HEK293T (cell line): ENCODE results near the gene GPR152.
A peak's percentile ranks its signal among the peaks of the same experiment; 100 is the strongest.
"Not testable (repeated sequence)": the region's sequence is repeated elsewhere in the genome, so short reads cannot be mapped to it uniquely, and the experiment has no call there.

Source experiments
- CTCF ChIA-PET: fragments of 350-600 bp; formaldehyde crosslinking; extraction: SDS; loops from one replicate; lab custom pipeline; 2021; ENCODE audit warnings: antibody characterized with exemption, inconsistent platforms; lab: Yijun Ruan, JAX
- POLR2A ChIA-PET: fragments of 350-600 bp; formaldehyde crosslinking; extraction: SDS; loops from one replicate; lab custom pipeline; 2020; ENCODE audit warnings: antibody characterized with exemption, inconsistent platforms; lab: Yijun Ruan, JAX
- DNase-seq: peaks from one replicate; pipeline ENCODE4 v3.0.0; 2012; ENCODE audit warnings: mixed read lengths; ENCODE audit errors: extremely low spot score
- ARNT ChIP-seq: fragments of 450-650 bp; IDR thresholded peaks from 2 replicates; pipeline ENCODE4 v1.6.1; 2017; ENCODE audit warnings: mild to moderate bottlenecking
- BHLHE40 ChIP-seq: fragments of 450-650 bp; IDR thresholded peaks from 2 replicates; pipeline ENCODE4 v1.6.1; 2016; ENCODE audit warnings: mild to moderate bottlenecking, moderate library complexity, borderline replicate concordance
- CTBP1 ChIP-seq: fragments of 450-650 bp; IDR thresholded peaks from 2 replicates; pipeline ENCODE4 v1.6.1; 2016; ENCODE audit warnings: borderline replicate concordance
- ELF4 ChIP-seq: fragments of 450-650 bp; IDR thresholded peaks from 2 replicates; pipeline ENCODE4 v1.6.1; 2017; ENCODE audit warnings: antibody characterized with exemption
- FOXA1 ChIP-seq: fragments of 450-650 bp; IDR thresholded peaks from 2 replicates; pipeline ENCODE4 v1.6.1; 2016; ENCODE audit warnings: mild to moderate bottlenecking
- FOXK2 ChIP-seq: fragments of 450-650 bp; IDR thresholded peaks from 2 replicates; pipeline ENCODE4 v1.6.1; 2016; ENCODE audit warnings: mild to moderate bottlenecking
- FOXM1 ChIP-seq: fragments of 450-650 bp; IDR thresholded peaks from 2 replicates; pipeline ENCODE4 v1.6.1; 2017; ENCODE audit warnings: mild to moderate bottlenecking, borderline replicate concordance
- HDGF ChIP-seq: fragments of 450-650 bp; IDR thresholded peaks from 2 replicates; pipeline ENCODE4 v1.6.1; 2017; ENCODE audit warnings: antibody characterized with exemption, borderline replicate concordance
- L3MBTL2 ChIP-seq: fragments of 450-650 bp; conservative IDR thresholded peaks from 2 replicates; pipeline ENCODE4 v1.6.1; 2016; ENCODE audit warnings: mild to moderate bottlenecking
- LEF1 ChIP-seq: fragments of 450-650 bp; IDR thresholded peaks from 2 replicates; pipeline ENCODE4 v1.6.1; 2017; ENCODE audit warnings: mild to moderate bottlenecking, borderline replicate concordance
- NFRKB ChIP-seq: fragments of 450-650 bp; IDR thresholded peaks from 2 replicates; pipeline ENCODE4 v1.6.1; 2016; ENCODE audit warnings: mild to moderate bottlenecking, moderate library complexity
- PKNOX1 ChIP-seq: fragments of 450-650 bp; IDR thresholded peaks from 2 replicates; pipeline ENCODE4 v1.6.1; 2016
- SP1 ChIP-seq: fragments of 450-650 bp; IDR thresholded peaks from 2 replicates; pipeline ENCODE4 v1.6.1; 2017
- SUZ12 ChIP-seq: fragments of 450-650 bp; IDR thresholded peaks from 2 replicates; pipeline ENCODE4 v1.6.1; 2016; ENCODE audit warnings: mild to moderate bottlenecking
- TARDBP ChIP-seq: fragments of 450-650 bp; IDR thresholded peaks from 2 replicates; pipeline ENCODE4 v1.6.1; 2016
- ZNF384 ChIP-seq: fragments of 450-650 bp; IDR thresholded peaks from 2 replicates; pipeline ENCODE4 v1.6.1; 2016

GPR152 gene

GRCh38 chr11:67466367-67466766, 13.8 kb upstream of the GPR152 start:
- no peak for TF ChIP-seq SP1
- TF ChIP-seq FOXA1: no peak
- no peak for TF ChIP-seq FOXM1
- no peak for TF ChIP-seq BHLHE40
- no peak for TF ChIP-seq ARNT
- TF ChIP-seq ELF4: no peak
- TF ChIP-seq HDGF: no peak
- no peak for TF ChIP-seq TARDBP
- no peak for TF ChIP-seq PKNOX1
- TF ChIP-seq NFRKB: no peak
- TF ChIP-seq CTBP1: no peak
- TF ChIP-seq LEF1: no peak
- TF ChIP-seq FOXK2: no peak
- no peak for TF ChIP-seq L3MBTL2
- TF ChIP-seq SUZ12: no peak
- ChIA-PET CTCF (no interaction called here), POLR2A (interaction anchor here (2.1 to 3.2 kb wide), 3 partner anchors 37 to 65 kb away, joined by 7 to 14 read pairs (median 13); partner anchors contain the start of genes PPP1CA and RPS6KB2)
- DNase-seq: no peak

GRCh38 chr11:67465530-67465929, 13.0 kb upstream of the GPR152 start:
- POLR2A ChIA-PET: interaction anchor here (0.9 to 2.3 kb wide), 7 partner anchors 13 to 64 kb away, joined by 3 to 13 read pairs (median 6); partner anchors contain the start of genes AIP, GPR152, PPP1CA and RPS6KB2
- CTCF ChIA-PET, DNase-seq: not testable (repeated sequence)

- POLR2A ChIA-PET: interaction anchor here (0.7 to 2.3 kb wide), 8 partner anchors 13 to 73 kb away, joined by 3 to 13 read pairs (median 4); partner anchors contain the start of genes AIP, GPR152, PPP1CA and RAD9A
- no peak for DNase-seq
- no peak for TF ChIP-seq SUZ12
- no peak for TF ChIP-seq LEF1
- TF ChIP-seq CTBP1: no peak
- no peak for TF ChIP-seq FOXK2
- no peak for TF ChIP-seq PKNOX1
- CTCF ChIA-PET: no interaction called here
Measured at GRCh38 chr11:67465189-67465510, 12.6 kb upstream of the GPR152 start.

DNA sequence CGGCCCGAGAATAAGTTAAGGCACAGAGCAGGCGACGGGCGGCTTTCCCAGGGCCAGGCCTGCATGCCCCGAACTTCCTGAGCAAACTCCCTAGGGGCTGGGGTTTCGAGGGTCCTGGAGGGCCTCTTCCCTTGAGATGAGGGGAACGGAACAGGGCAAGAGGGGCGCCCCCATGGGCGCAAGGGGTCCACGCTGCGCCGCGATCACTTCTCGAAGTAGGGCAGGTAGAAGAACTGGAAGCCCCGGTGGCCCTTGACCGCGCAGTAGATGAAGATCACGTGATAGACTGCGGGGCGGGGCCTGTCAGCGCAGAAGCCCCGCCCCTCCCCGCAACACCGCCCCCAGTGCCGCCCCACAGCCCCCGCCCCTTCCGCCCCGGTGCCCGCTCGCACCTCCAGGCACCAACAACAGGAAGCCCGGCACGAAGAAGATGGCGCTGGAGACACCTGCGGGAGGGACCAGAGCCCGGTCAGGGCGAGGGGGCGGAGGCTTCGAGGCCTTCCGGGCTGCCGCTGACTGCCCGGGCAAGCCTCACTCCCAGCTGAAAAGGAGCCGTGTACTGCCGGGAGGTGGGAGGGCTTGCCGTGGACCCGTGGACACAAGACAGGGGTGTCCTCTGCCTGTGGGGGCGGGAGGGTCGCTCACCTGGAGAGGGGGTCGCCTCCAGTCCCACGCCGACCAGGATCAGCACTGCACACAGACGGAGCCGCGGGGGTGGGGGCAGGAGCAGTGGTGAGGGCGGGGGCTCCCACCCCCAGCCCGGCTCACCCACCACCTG, 12.1 kb upstream of the GPR152 start:
- peak; percentile 93 for DNase-seq
- no peak for TF ChIP-seq CTBP1
- no peak for TF ChIP-seq HDGF
- TF ChIP-seq TARDBP: no peak
- TF ChIP-seq SUZ12: no peak
- TF ChIP-seq L3MBTL2: peak; percentile 75
- TF ChIP-seq ARNT: no peak
- TF ChIP-seq FOXK2: no peak
- TF ChIP-seq FOXM1: no peak
- CTCF ChIA-PET: no interaction called here
- POLR2A ChIA-PET: interaction anchor here (0.7 to 2.3 kb wide), 9 partner anchors 12 to 73 kb away, joined by 3 to 13 read pairs (median 4); partner anchors contain the start of genes AIP, GPR152, PPP1CA and RAD9A

DNA sequence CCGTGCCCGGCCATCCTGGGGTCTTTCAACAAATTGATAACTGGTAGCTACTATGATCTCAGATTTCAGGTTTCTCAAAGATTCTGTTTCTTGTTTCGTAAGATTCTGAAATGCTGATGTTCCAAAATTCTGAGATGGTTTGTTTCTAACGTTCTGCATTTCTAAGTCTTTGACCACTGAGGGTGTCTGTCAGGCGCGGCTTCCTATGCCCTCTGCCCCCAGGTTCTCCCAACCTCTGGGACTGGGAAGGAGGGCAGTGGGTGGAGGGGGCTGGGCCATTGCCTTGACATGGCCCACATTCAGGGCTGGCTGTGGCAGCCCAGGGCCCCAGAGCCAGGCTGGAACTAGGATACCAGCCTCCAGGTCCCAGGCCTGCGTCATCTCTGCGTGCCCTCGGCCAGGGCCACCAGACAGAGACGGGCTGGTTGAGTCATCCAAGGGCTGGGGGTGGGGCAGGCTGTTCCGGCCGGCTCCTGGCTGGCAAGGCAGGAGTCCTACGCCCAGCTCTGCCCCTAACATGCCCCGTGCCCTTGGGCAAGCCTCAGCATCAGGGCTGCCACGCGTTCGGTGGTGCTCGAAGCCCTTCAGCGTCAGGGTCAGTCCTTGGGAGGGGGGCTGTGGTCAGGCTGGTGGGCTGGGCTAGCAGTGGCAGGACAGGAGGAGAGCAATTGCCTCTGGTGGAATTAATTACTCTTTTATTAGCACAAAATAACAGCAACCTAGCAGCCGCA, 11.3 kb upstream of the GPR152 start:
- ChIA-PET POLR2A (interaction anchor here (1.5 kb wide), 1 partner anchor 13 kb away, joined by 4 read pairs; no protein-coding TSS in a partner anchor), CTCF (no interaction called here)
- TF ChIP-seq PKNOX1: no peak
- TF ChIP-seq LEF1: no peak
- TF ChIP-seq ELF4: no peak
- no peak for TF ChIP-seq ZNF384
- TF ChIP-seq FOXA1: no peak
- no peak for TF ChIP-seq HDGF
- no peak for TF ChIP-seq BHLHE40
- no peak for TF ChIP-seq SP1
- TF ChIP-seq SUZ12: no peak
- no peak for TF ChIP-seq TARDBP
- no peak for TF ChIP-seq ARNT
- TF ChIP-seq NFRKB: no peak
- TF ChIP-seq CTBP1: no peak
- no peak for DNase-seq

DNA sequence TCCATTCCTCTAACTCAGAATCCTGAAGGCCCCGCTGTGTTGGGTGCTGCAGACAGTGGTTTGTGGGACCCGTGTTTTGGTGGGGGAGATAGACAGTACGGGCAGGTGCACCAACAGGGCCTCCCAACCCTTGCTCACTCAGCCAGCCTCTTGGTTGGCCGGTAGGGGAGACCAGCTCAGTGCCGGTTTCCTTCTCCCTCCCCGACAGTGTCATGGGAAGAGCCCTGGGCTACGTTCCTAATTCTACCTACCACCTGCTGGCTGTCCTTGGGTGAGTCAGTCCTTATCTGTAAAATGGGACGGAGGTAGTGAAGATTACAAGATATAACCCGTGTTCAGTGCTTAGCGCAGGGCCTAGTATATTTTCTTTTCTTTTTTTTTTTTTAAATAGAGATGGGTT, 10.7 kb upstream of the GPR152 start:
- ChIA-PET CTCF (no interaction called here), POLR2A (interaction anchor here (0.6 to 1.5 kb wide), 3 partner anchors 13 to 62 kb away, joined by 3 to 4 read pairs (median 3); no protein-coding TSS in a partner anchor)
- DNase-seq: no peak
- TF ChIP-seq ELF4 (no peak), BHLHE40 (no peak), NFRKB (no peak), L3MBTL2 (no peak), LEF1 (no peak), SP1 (no peak), FOXA1 (no peak), PKNOX1 (no peak), TARDBP (no peak), FOXK2 (no peak), CTBP1 (no peak), FOXM1 (no peak), SUZ12 (no peak), ARNT (no peak), ZNF384 (no peak), HDGF (no peak)
